ENCODE data around the gene WWP2. TPM values are rescaled to one million over a fixed set of nuclear protein-coding genes. Genes with fewer than 3 reads are reported as not detected.

Gene WWP2
- total RNA-seq, 1 donor from 2014 or later: 16.9 TPM

DNA sequence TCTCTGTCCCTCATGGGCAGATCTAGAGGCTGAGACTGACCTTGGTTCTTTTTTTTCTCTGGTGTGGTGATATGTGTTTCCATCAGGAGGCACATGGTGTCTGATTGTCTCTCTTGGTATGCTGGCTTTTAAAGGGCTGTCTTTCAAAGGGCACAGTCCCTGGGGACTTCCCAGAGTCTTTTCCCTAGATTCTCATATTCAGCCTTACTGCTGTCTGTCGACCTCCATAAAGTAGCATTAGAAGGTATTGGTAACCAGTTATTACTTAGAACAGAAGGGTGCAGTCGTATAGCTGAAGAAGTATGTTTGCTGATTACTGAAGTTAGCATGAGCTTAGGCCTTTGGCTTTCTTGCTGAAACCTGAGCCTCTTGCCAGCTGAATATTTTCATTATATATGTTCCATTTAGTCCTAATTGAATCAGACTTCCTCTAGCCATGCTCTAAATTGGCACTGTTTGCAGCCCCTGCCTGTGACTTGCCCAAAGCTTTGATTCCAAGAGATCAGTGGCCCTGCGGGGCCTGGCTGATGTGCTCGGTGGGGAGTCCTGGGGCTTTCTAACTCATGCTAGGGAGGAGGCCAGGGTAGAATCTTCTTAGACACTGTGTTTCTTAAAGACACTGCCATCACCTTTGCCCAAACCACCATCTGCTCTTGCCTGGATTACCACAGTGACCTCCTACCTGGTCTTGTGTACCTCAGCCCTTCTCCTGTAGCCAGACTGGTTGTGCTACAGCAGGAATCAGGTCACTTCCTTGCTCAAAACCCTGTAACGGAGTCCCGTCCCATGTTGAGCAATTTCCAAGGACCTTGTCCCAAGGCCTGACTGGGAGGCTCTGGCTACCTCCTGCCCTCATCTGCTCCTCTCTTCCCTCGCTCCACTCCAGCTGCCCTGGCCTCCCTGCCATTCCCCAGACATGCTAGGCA is 71.5 kb downstream of the WWP2 start:
- TF ChIP-seq, protein P1, sequence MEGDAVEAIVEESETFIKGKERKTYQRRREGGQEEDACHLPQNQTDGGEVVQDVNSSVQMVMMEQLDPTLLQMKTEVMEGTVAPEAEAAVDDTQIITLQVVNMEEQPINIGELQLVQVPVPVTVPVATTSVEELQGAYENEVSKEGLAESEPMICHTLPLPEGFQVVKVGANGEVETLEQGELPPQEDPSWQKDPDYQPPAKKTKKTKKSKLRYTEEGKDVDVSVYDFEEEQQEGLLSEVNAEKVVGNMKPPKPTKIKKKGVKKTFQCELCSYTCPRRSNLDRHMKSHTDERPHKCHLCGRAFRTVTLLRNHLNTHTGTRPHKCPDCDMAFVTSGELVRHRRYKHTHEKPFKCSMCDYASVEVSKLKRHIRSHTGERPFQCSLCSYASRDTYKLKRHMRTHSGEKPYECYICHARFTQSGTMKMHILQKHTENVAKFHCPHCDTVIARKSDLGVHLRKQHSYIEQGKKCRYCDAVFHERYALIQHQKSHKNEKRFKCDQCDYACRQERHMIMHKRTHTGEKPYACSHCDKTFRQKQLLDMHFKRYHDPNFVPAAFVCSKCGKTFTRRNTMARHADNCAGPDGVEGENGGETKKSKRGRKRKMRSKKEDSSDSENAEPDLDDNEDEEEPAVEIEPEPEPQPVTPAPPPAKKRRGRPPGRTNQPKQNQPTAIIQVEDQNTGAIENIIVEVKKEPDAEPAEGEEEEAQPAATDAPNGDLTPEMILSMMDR (conservative IDR thresholded peaks at IDR 0.05; ENCODE audit: low read depth, low read length): no peak
- peak; percentile 27 for DNase-seq (ENCODE audit: low read depth)
- no peak overlapping the region for H3K4me3 ChIP-seq (ENCODE audit: low read depth, low read length)

DNA sequence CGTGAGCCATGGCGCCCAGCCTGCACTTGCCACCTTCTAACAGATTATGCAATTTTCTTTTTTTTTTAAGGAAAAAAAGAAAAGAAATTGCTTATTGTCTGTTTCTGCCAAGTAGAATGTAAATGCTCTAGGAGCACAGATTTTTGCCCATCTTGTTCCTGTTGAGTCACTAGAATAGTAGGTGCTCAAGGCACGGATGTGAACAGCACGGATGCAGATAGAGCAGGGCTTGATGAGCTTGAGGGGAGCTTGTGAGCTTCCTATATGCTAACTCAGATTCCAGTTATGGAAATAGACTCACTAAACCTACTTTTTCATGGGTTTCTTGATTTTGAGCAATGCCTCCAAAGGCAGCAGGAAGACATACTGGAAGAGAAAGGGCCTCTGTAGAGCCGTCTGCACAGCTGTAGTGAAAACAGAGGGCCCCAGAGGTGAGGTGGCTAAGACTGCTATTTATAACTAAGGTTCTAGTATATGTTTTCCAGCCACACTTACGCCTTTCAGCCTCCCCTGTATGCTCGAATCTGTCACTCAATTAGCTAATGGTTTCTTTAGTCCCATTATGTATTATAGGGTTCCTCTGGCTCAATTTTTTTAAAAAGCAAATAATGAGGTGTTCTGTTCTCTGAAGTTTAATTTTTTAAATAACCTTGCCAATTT is 72.8 kb downstream of the WWP2 start:
- H3K4me3 ChIP-seq (ENCODE audit: low read depth, low read length): no peak overlapping the region
- TF ChIP-seq, protein P1 (conservative IDR thresholded peaks at IDR 0.05; ENCODE audit: low read depth, low read length): no peak
- no peak for DNase-seq (ENCODE audit: low read depth)

DNA sequence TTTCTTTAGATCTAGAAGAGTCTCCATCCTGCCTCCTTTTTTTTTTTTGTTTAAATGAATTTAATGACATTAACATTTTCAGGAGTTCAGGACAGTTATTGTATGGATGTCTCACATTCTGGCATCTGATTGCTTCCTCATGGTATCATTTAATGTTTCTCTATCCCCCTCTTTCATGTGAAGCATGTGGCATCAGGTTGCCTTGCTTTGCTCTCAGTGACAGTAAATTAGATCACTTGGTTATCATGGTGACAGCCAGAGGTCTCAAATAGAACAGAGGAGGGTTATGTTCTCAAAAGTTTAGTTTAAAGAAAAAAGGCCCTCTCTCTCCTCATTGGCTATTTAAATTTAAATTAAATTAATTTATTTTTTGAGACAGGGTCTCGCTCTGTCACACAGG is 74.1 kb downstream of the WWP2 start:
- TF ChIP-seq, protein P1 (conservative IDR thresholded peaks at IDR 0.05; ENCODE audit: low read depth, low read length): no peak
- no peak for DNase-seq (ENCODE audit: low read depth)
- no peak overlapping the region for H3K4me3 ChIP-seq (ENCODE audit: low read depth, low read length)

DNA sequence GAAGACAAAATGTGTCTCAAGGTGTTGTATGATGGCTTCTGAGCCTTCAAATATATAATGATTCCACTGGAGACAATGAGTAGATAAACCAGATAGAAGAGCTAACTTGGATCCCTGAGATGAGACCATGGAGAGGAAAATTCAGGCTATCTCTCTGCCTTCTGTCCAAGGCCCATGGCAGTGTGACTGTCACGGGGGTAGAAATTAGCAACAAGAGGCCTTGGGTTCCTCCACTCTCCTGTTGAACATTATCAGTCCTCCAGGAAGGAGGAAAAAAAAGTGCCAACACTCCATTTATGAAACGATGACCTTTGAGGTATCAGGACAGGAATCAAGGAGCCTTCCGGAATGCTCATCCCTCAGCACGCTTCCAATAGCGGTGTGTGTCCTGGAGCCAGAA is 75.2 kb downstream of the WWP2 start:
- DNase-seq (ENCODE audit: low read depth): no peak
- TF ChIP-seq, protein P1 (conservative IDR thresholded peaks at IDR 0.05; ENCODE audit: low read depth, low read length): no peak
- H3K4me3 ChIP-seq (ENCODE audit: low read depth, low read length): no peak overlapping the region

DNA sequence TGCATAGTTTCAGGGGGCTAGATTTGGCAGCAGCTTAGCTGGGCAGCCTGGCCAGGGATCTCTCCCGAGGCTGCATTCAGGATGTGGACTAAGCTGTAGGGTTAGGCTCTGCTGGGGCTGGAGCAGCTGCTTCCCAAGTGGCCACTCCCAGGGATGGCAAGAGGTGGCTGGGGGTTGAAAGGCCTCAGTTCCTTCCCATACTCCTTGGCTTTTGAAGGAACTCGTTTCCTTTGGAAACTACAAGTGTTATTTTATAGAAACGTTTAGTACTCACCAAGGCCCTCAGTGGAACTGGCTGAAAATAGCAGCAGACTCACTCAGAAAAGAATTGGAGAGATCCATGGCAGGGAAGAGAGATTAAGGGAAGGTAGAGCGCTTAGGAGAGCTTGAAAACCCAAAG is 76.4 kb downstream of the WWP2 start:
- no peak for DNase-seq (ENCODE audit: low read depth)
- H3K4me3 ChIP-seq (ENCODE audit: low read depth, low read length): no peak overlapping the region
- TF ChIP-seq, protein P1 (conservative IDR thresholded peaks at IDR 0.05; ENCODE audit: low read depth, low read length): no peak

DNA sequence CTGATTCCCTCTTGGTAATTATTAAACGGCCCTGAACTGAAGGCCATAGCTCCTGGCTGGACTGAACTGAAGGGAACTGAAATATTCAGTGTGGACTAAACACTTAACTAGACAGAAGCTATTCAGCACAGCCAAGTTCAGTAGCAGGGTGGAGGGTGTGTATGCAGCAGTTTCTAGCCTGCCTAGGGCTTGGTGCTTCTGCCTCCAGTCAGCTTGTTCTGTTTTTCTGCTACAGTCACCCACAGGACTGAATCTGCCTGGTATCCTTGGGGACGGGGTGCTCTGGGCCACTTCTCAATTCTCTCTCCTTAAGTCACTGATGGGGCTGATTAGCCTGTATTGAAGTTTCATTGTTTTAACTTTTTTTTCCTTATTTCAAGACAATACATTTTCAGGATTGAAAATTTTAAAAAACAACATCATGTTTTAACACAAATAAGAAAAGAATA is 77.1 kb downstream of the WWP2 start:
- no peak overlapping the region for H3K4me3 ChIP-seq (ENCODE audit: low read depth, low read length)
- TF ChIP-seq, protein P1 (conservative IDR thresholded peaks at IDR 0.05; ENCODE audit: low read depth, low read length): no peak
- no peak for DNase-seq (ENCODE audit: low read depth)

Data from epithelial cell of proximal tubule (primary cell).